Chondrocyte (in vitro differentiated cells): ENCODE measurements around the gene GANC. TPM values are rescaled to one million over a fixed set of nuclear protein-coding genes. Genes with fewer than 3 reads are reported as not detected.

ENCODE experiments used
- DNase-seq: peaks from one replicate; pipeline ENCODE4 v3.0.0; 2021; ENCODE audit warnings: mixed read lengths, low spot score
- H3K27ac Mint-ChIP-seq: one replicate; pipeline ENCODE4 v1.8.0; 2021; ENCODE audit warnings: mild to moderate bottlenecking, moderate library complexity, mixed read lengths; ENCODE audit not compliant: unreplicated experiment
- H3K27me3 Mint-ChIP-seq: 2 replicates; pipeline ENCODE4 v1.8.0; 2021; ENCODE audit warnings: low read depth, mixed read lengths
- H3K36me3 Mint-ChIP-seq: 2 replicates; pipeline ENCODE4 v1.8.0; 2021; ENCODE audit warnings: low read depth, mixed read lengths
- H3K4me1 Mint-ChIP-seq: 2 replicates; pipeline ENCODE4 v1.8.0; 2021; ENCODE audit warnings: low read depth, mild to moderate bottlenecking, mixed read lengths
- H3K4me3 Mint-ChIP-seq: one replicate; pipeline ENCODE4 v1.8.0; 2021; ENCODE audit warnings: mild to moderate bottlenecking, moderate library complexity, mixed read lengths; ENCODE audit not compliant: unreplicated experiment
- H3K9me3 Mint-ChIP-seq: 2 replicates; pipeline ENCODE4 v1.8.0; 2021; ENCODE audit warnings: low read depth, mixed read lengths
- CTCF ChIP-seq: fragments of 200-600 bp; sonication (generic); IDR thresholded peaks from 2 replicates; pipeline ENCODE4 v1.5.0; 2021; ENCODE audit warnings: antibody characterized with exemption, mild to moderate bottlenecking, moderate library complexity
- total RNA-seq: library from RNA; stranded (reverse); gene quantifications from 3 replicates; pipeline ENCODE4 v1.2.1, GENCODE V29; 2021

GANC gene
- total RNA-seq, 1 donor from 2014 or later, result 20.7 TPM

GRCh38 chr15:42363942-42364341, 90.9 kb downstream of the GANC start:
- Mint-ChIP-seq H3K36me3 (peaks cover 7% of the 10 kb centered on the region), H3K4me1 (peaks cover 4% of the 10 kb centered on the region)
- no peak for TF ChIP-seq CTCF

GRCh38 chr15:42364529-42364928, 91.5 kb downstream of the GANC start:
- no peak for DNase-seq
- H3K4me1 Mint-ChIP-seq, result no peaks in the 10 kb centered on the region
- no peak overlapping the region for H3K4me3 Mint-ChIP-seq
- no peak for TF ChIP-seq CTCF
- peaks cover 9% of the 10 kb centered on the region for H3K36me3 Mint-ChIP-seq
- no peak overlapping the region for H3K27ac Mint-ChIP-seq
- H3K27me3 Mint-ChIP-seq, result no peaks in the 10 kb centered on the region
- H3K9me3 Mint-ChIP-seq, result peaks cover 5% of the 10 kb centered on the region

More at GRCh38 chr15:42363942-42364341, 90.9 kb downstream of the GANC start:
- H3K27ac Mint-ChIP-seq, result no peak overlapping the region
- no peak overlapping the region for H3K4me3 Mint-ChIP-seq
- no peak for DNase-seq
- no peaks in the 10 kb centered on the region for H3K27me3 Mint-ChIP-seq
- peaks cover 2% of the 10 kb centered on the region for H3K9me3 Mint-ChIP-seq

- no peaks in the 10 kb centered on the region for H3K4me1 Mint-ChIP-seq
- H3K9me3 Mint-ChIP-seq, result peaks cover 5% of the 10 kb centered on the region
- H3K4me3 Mint-ChIP-seq, result no peak overlapping the region
- peaks cover 7% of the 10 kb centered on the region for H3K36me3 Mint-ChIP-seq
- TF ChIP-seq CTCF, result no peak
- no peak for DNase-seq
- H3K27me3 Mint-ChIP-seq, result no peaks in the 10 kb centered on the region
- no peak overlapping the region for H3K27ac Mint-ChIP-seq
Observed at GRCh38 chr15:42365921-42366550, 93.0 kb downstream of the GANC start.

GRCh38 chr15:42367041-42367440, 94.0 kb downstream of the GANC start:
- H3K4me1 Mint-ChIP-seq, result no peaks in the 10 kb centered on the region
- no peak overlapping the region for H3K4me3 Mint-ChIP-seq
- no peak for TF ChIP-seq CTCF
- H3K9me3 Mint-ChIP-seq, result peaks cover 7% of the 10 kb centered on the region
- no peak overlapping the region for H3K27ac Mint-ChIP-seq
- no peak for DNase-seq
- peaks cover 4% of the 10 kb centered on the region for H3K36me3 Mint-ChIP-seq
- no peaks in the 10 kb centered on the region for H3K27me3 Mint-ChIP-seq

GRCh38 chr15:42368096-42368495, 95.1 kb downstream of the GANC start:
- H3K36me3 Mint-ChIP-seq, result peaks cover 4% of the 10 kb centered on the region
- H3K27me3 Mint-ChIP-seq, result no peaks in the 10 kb centered on the region
- DNase-seq, result no peak
- H3K4me1 Mint-ChIP-seq, result no peaks in the 10 kb centered on the region
- peaks cover 7% of the 10 kb centered on the region for H3K9me3 Mint-ChIP-seq
- H3K4me3 Mint-ChIP-seq, result no peak overlapping the region
- no peak for TF ChIP-seq CTCF
- no peak overlapping the region for H3K27ac Mint-ChIP-seq
